Caco-2 (cell line): ENCODE measurements around the gene NAALADL2. TPM values are rescaled to one million over a fixed set of nuclear protein-coding genes. Genes with fewer than 3 reads are reported as not detected.

ENCODE experiments used
- BruUV-seq: library from RNA; stranded (reverse); fragments of 400-500 nt; replicated peaks from 2 replicates; lab custom pipeline; 2021; lab: Mats Ljungman, UMichigan
- CTCF ChIA-PET: fragments of 300-600 bp; sonication (Branson Sonifier 250); formaldehyde crosslinking; loops from one replicate; lab custom pipeline; 2022; ENCODE audit warnings: antibody characterized with exemption; lab: Charles Lee
- POLR2A ChIA-PET: fragments of 300-600 bp; sonication (Branson Sonifier 250); formaldehyde crosslinking; loops from one replicate; lab custom pipeline; 2022; ENCODE audit warnings: antibody characterized with exemption; lab: Charles Lee
- DNase-seq, 2 experiments: peaks; one replicate each; pipeline versions ENCODE4 v3.0.0 to v3.0.0-alpha.2; 2020 to 2022
- H3K27me3 ChIP-seq: replicated peaks from 2 replicates; pipeline ENCODE4 v1.6.0; 2011; ENCODE audit warnings: low read length; ENCODE audit not compliant: control insufficient read depth, insufficient read depth
- H3K36me3 ChIP-seq: 2 replicates; pipeline ENCODE4 v1.5.1; 2011; ENCODE audit warnings: low read length; ENCODE audit not compliant: control insufficient read depth, insufficient read depth
- H3K4me1 ChIP-seq: fragments of 250-450 bp; sonication (Bioruptor Pico); 2 replicates; pipeline ENCODE4 v1.5.1; 2020; ENCODE audit warnings: mild to moderate bottlenecking
- H3K4me3 ChIP-seq: 2 replicates; pipeline ENCODE4 v1.5.1; 2011; ENCODE audit warnings: low read depth, mild to moderate bottlenecking, control low read depth, low read length
- H3K9me3 ChIP-seq: fragments of 250-450 bp; sonication (Bioruptor Pico); 2 replicates; pipeline ENCODE4 v1.5.1; 2020; ENCODE audit warnings: mild to moderate bottlenecking, moderate library complexity
- H3K27ac Mint-ChIP-seq: one replicate; pipeline ENCODE4 v1.8.0; 2022; ENCODE audit warnings: mixed read lengths; ENCODE audit not compliant: unreplicated experiment
- H3K27me3 Mint-ChIP-seq: one replicate; pipeline ENCODE4 v1.8.0; 2022; ENCODE audit warnings: mixed read lengths; ENCODE audit not compliant: insufficient read depth, unreplicated experiment
- H3K36me3 Mint-ChIP-seq: one replicate; pipeline ENCODE4 v1.8.0; 2022; ENCODE audit warnings: mild to moderate bottlenecking, mixed read lengths; ENCODE audit not compliant: insufficient read depth, unreplicated experiment
- H3K4me1 Mint-ChIP-seq: one replicate; pipeline ENCODE4 v1.8.0; 2022; ENCODE audit warnings: low read depth, mixed read lengths; ENCODE audit not compliant: unreplicated experiment
- H3K4me3 Mint-ChIP-seq: one replicate; pipeline ENCODE4 v1.8.0; 2022; ENCODE audit warnings: mild to moderate bottlenecking, moderate library complexity, mixed read lengths; ENCODE audit not compliant: unreplicated experiment
- H3K9me3 Mint-ChIP-seq: one replicate; pipeline ENCODE4 v1.8.0; 2022; ENCODE audit warnings: mixed read lengths; ENCODE audit not compliant: unreplicated experiment
- CTCF ChIP-seq, 2 experiments: fragments of 200-600 bp in 1 of 2; IDR thresholded peaks; 1 replicate in 1 of 2; 2 replicates in 1 of 2; pipeline versions ENCODE4 v1.5.1 to v1.8.0; 2011 to 2022; ENCODE audit warnings: antibody characterized with exemption in 1 of 2, control low read depth in 1 of 2, inconsistent platforms in 1 of 2, low read depth in 1 of 2, low read length in 1 of 2, mild to moderate bottlenecking in 1 of 2, moderate library complexity in 1 of 2; ENCODE audit not compliant: insufficient read depth in 1 of 2, severe bottlenecking in 1 of 2, unreplicated experiment in 1 of 2
- intact Hi-C: fragments of 100-400 bp; cut with micrococcal nuclease; formaldehyde crosslinking; loops from one replicate; pipeline ENCODE4 v1.10.0; 2022; ENCODE audit not compliant: unreplicated experiment
- total RNA-seq: library from RNA; stranded (reverse); gene quantifications from 2 replicates; pipeline ENCODE4 v1.2.3, GENCODE V29; 2022

The NAALADL2 gene
- total RNA-seq, 1 experiment from 2014 or later: 4.4 TPM

DNA sequence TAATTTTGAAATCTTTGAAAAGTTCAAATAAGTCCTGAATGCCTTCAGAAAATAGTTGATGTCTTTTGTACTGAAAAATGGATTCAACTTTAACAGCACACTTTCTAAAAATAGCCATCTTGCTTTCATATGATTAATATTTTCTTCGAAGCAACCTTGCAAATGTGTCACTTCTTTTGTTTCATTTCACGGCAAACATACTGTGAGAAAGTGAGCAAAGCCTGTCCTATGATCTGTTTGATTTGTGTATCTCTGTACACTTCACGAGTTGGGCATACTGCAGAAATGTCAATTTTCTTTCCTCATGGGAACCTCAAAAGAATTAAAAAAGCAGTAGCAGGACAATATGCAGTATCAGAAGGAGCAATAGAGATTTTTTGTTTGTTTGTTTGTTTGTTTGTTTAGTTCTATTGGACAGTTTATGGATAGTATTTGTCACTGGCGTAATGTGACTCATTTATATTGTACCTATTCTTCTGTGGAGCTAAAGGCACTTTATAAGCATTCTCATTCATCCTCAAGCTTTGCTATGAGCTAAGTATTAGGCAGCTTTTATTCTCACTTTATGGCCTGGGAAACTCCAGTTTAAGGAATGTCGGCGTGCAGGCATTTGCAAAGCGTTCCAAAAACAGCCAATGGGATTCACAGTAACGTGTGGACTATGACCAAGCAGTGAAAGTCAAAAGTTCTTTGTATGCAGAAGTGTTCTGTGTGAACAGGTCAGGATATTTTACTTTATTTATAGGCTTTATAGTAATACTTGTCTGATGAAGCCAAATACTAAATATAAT, 572.0 kb downstream of the NAALADL2 start:
- peaks cover 17% of the 10 kb centered on the region for H3K4me1 Mint-ChIP-seq
- no TSS peak for BruUV-seq
- TF ChIP-seq CTCF (IDR thresholded peaks at IDR 0.05; ENCODE audit: insufficient read depth in 1 of 2, low read depth in 1 of 2, low read length in 1 of 2, severe bottlenecking in 1 of 2, unreplicated experiment in 1 of 2): no peak
- no peaks in the 10 kb centered on the region for H3K36me3 Mint-ChIP-seq
- CTCF ChIA-PET: no interaction called here
- no peak overlapping the region for H3K4me3 ChIP-seq
- peaks cover 12% of the 10 kb centered on the region for H3K4me1 ChIP-seq
- H3K36me3 ChIP-seq: no peaks in the 10 kb centered on the region
- no peak overlapping the region for H3K27ac Mint-ChIP-seq
- POLR2A ChIA-PET: no interaction called here
- intact Hi-C loops: no loop called here
- no peak overlapping the region for H3K4me3 Mint-ChIP-seq
- peak; percentile 44 to 48 for DNase-seq
- no peaks in the 10 kb centered on the region for H3K9me3 Mint-ChIP-seq
- H3K27me3 Mint-ChIP-seq: no peaks in the 10 kb centered on the region
- no peaks in the 10 kb centered on the region for H3K27me3 ChIP-seq
- no peaks in the 10 kb centered on the region for H3K9me3 ChIP-seq

- no peaks in the 10 kb centered on the region for H3K9me3 ChIP-seq
- POLR2A ChIA-PET: interaction anchor here (0.6 kb wide), 1 partner anchor 168 kb away, joined by 7 read pairs; no protein-coding TSS in a partner anchor
- Mint-ChIP-seq H3K27me3 (no peaks in the 10 kb centered on the region), H3K9me3 (no peaks in the 10 kb centered on the region), H3K4me3 (no peak overlapping the region), H3K4me1 (peaks cover 17% of the 10 kb centered on the region), H3K27ac (no peak overlapping the region), H3K36me3 (no peaks in the 10 kb centered on the region)
- intact Hi-C loops: no loop called here
- no peaks in the 10 kb centered on the region for H3K36me3 ChIP-seq
- CTCF ChIA-PET: no interaction called here
- DNase-seq: no peak
- no TSS peak for BruUV-seq
- no peak for TF ChIP-seq CTCF (IDR thresholded peaks at IDR 0.05; ENCODE audit: insufficient read depth in 1 of 2, low read depth in 1 of 2, low read length in 1 of 2, severe bottlenecking in 1 of 2, unreplicated experiment in 1 of 2)
- H3K27me3 ChIP-seq: no peaks in the 10 kb centered on the region
- H3K4me1 ChIP-seq: peaks cover 12% of the 10 kb centered on the region
- no peak overlapping the region for H3K4me3 ChIP-seq
Measured at GRCh38 chr3:175432376-175433025, 573.4 kb downstream of the NAALADL2 start.

GRCh38 chr3:175433026-175433674, 574.0 kb downstream of the NAALADL2 start:
- Mint-ChIP-seq H3K9me3 (no peaks in the 10 kb centered on the region), H3K36me3 (no peaks in the 10 kb centered on the region), H3K27ac (no peak overlapping the region), H3K4me3 (no peak overlapping the region), H3K4me1 (peaks cover 17% of the 10 kb centered on the region), H3K27me3 (no peaks in the 10 kb centered on the region)
- no peaks in the 10 kb centered on the region for H3K9me3 ChIP-seq
- no peaks in the 10 kb centered on the region for H3K36me3 ChIP-seq
- H3K4me3 ChIP-seq: no peak overlapping the region
- intact Hi-C loops: no loop called here
- no peaks in the 10 kb centered on the region for H3K27me3 ChIP-seq
- peaks cover 12% of the 10 kb centered on the region for H3K4me1 ChIP-seq
- POLR2A ChIA-PET: interaction anchor here (0.6 kb wide), 1 partner anchor 167 kb away, joined by 7 read pairs; no protein-coding TSS in a partner anchor
- CTCF ChIA-PET: no interaction called here
- no peak for DNase-seq
- BruUV-seq: no TSS peak
- TF ChIP-seq CTCF (IDR thresholded peaks at IDR 0.05; ENCODE audit: insufficient read depth in 1 of 2, low read depth in 1 of 2, low read length in 1 of 2, severe bottlenecking in 1 of 2, unreplicated experiment in 1 of 2): no peak
